IMR-90 (cell line): ENCODE data around the gene RBM44. TPM values are rescaled to one million over a fixed set of nuclear protein-coding genes. Genes with fewer than 3 reads are reported as not detected.
A peak's percentile ranks its signal among the peaks of the same experiment; 100 is the strongest.

Experiments used
- ATAC-seq: fragments of 200-7000 bp; cut with Tn5 transposase; 2 replicates; pipeline ENCODE4 v1.9.1; 2020; ENCODE audit warnings: low read depth, mild to moderate bottlenecking, moderate library complexity
- BruUV-seq: library from RNA; stranded (reverse); fragments of 400-500 nt; replicated peaks from 2 replicates; lab custom pipeline; 2021; lab: Mats Ljungman, UMichigan
- CTCF ChIA-PET: fragments of 300-600 bp; formaldehyde crosslinking; extraction: SDS; loops from one replicate; lab custom pipeline; 2021; ENCODE audit warnings: antibody characterized with exemption; lab: Yijun Ruan, JAX
- POLR2A ChIA-PET: fragments of 300-600 bp; sonication (Branson Sonifier 250); formaldehyde crosslinking; loops from one replicate; lab custom pipeline; 2022; ENCODE audit warnings: antibody characterized with exemption; ENCODE audit not compliant: unreplicated experiment; lab: Charles Lee
- DNase-seq: peaks from one replicate; pipeline ENCODE4 v3.0.0; 2013
- H2AFZ ChIP-seq: replicated peaks from 2 replicates; pipeline ENCODE3; 2013; ENCODE audit warnings: low read length, mild to moderate bottlenecking; ENCODE audit not compliant: poor library complexity
- H2AK5ac ChIP-seq: 2 replicates; pipeline ENCODE4 v1.6.1; 2013; ENCODE audit warnings: low read depth, low read length, inconsistent platforms
- H2AK9ac ChIP-seq: replicated peaks from 2 replicates; pipeline ENCODE3; 2013; ENCODE audit warnings: mild to moderate bottlenecking, low read depth, low read length, moderate library complexity; ENCODE audit not compliant: poor library complexity
- H2BK120ac ChIP-seq: 2 replicates; pipeline ENCODE4 v1.6.1; 2013; ENCODE audit warnings: low read depth, low read length, inconsistent platforms
- H2BK15ac ChIP-seq: 3 replicates; pipeline ENCODE4 v1.6.1; 2013; ENCODE audit warnings: low read depth, low read length, inconsistent platforms
- H2BK20ac ChIP-seq: 2 replicates; pipeline ENCODE4 v1.6.1; 2013; ENCODE audit warnings: low read depth, mild to moderate bottlenecking, inconsistent platforms, low read length, moderate library complexity
- H2BK5ac ChIP-seq: 2 replicates; pipeline ENCODE4 v1.6.1; 2013; ENCODE audit warnings: mild to moderate bottlenecking, low read depth, low read length, inconsistent platforms; ENCODE audit not compliant: poor library complexity, severe bottlenecking
- H3K14ac ChIP-seq: replicated peaks from 2 replicates; pipeline ENCODE4 v1.6.1; 2013; ENCODE audit warnings: low read depth, low read length, inconsistent platforms
- H3K18ac ChIP-seq: 2 replicates; pipeline ENCODE4 v1.6.1; 2013; ENCODE audit warnings: low read depth, low read length, control low read depth
- H3K23ac ChIP-seq: 2 replicates; pipeline ENCODE4 v1.6.1; 2013; ENCODE audit warnings: low read depth, low read length, inconsistent platforms
- H3K27ac ChIP-seq: 2 replicates; pipeline ENCODE4 v1.5.1; 2013; ENCODE audit warnings: mild to moderate bottlenecking, control low read depth, low read length; ENCODE audit not compliant: insufficient read depth
- H3K27me3 ChIP-seq: 2 replicates; pipeline ENCODE4 v1.6.1; 2013; ENCODE audit warnings: low read length; ENCODE audit not compliant: control insufficient read depth, insufficient read depth
- H3K36me3 ChIP-seq: 2 replicates; pipeline ENCODE4 v1.6.1; 2013; ENCODE audit warnings: low read length, mixed read lengths; ENCODE audit not compliant: control insufficient read depth, insufficient read depth
- H3K4ac ChIP-seq: 2 replicates; pipeline ENCODE4 v1.6.1; 2013; ENCODE audit warnings: low read depth, low read length, inconsistent platforms
- H3K4me1 ChIP-seq: 2 replicates; pipeline ENCODE4 v1.6.1; 2013; ENCODE audit warnings: low read length, mixed read lengths; ENCODE audit not compliant: control insufficient read depth, insufficient read depth
- H3K4me2 ChIP-seq: 2 replicates; pipeline ENCODE4 v1.6.1; 2013; ENCODE audit warnings: low read depth, mild to moderate bottlenecking, control low read depth, low read length, moderate library complexity
- H3K4me3 ChIP-seq: 2 replicates; pipeline ENCODE4 v1.5.1; 2013; ENCODE audit warnings: low read depth, mild to moderate bottlenecking, control low read depth, low read length, moderate library complexity; ENCODE audit not compliant: insufficient read depth
- H3K56ac ChIP-seq: 2 replicates; pipeline ENCODE4 v1.6.1; 2013; ENCODE audit warnings: low read length, inconsistent platforms; ENCODE audit not compliant: insufficient read depth; ENCODE audit errors: extremely low read depth
- H3K79me1 ChIP-seq, 2 experiments: 2 replicates each; pipeline ENCODE4 v1.6.1; 2013; ENCODE audit warnings: low read length in 2 of 2, inconsistent platforms in 1 of 2, low read depth in 1 of 2
- H3K9ac ChIP-seq: 2 replicates; pipeline ENCODE4 v1.6.1; 2013; ENCODE audit warnings: low read depth, low read length, control low read depth
- H3K9me1 ChIP-seq: 2 replicates; pipeline ENCODE4 v1.6.1; 2013; ENCODE audit warnings: low read length, inconsistent platforms; ENCODE audit not compliant: insufficient read depth
- H3K9me3 ChIP-seq: 2 replicates; pipeline ENCODE4 v1.6.1; 2013; ENCODE audit warnings: low read length; ENCODE audit not compliant: control insufficient read depth, insufficient read depth
- H4K20me1 ChIP-seq: 2 replicates; pipeline ENCODE4 v1.6.1; 2013; ENCODE audit warnings: low read length, inconsistent platforms; ENCODE audit not compliant: insufficient read depth
- H4K5ac ChIP-seq: 2 replicates; pipeline ENCODE4 v1.6.1; 2013; ENCODE audit warnings: mild to moderate bottlenecking, low read depth, low read length, control low read depth
- H4K8ac ChIP-seq, 2 experiments: 2 replicates each; pipeline ENCODE4 v1.6.1; 2013; ENCODE audit warnings: low read depth in 2 of 2, low read length in 2 of 2, control low read depth in 1 of 2, inconsistent platforms in 1 of 2
- H4K91ac ChIP-seq: 2 replicates; pipeline ENCODE4 v1.6.1; 2013; ENCODE audit warnings: low read depth, low read length, inconsistent platforms; ENCODE audit not compliant: insufficient read depth
- NFE2L2 ChIP-seq: fragments of 150-350 bp; IDR thresholded peaks from 2 replicates; pipeline ENCODE4 v1.6.1; 2016; ENCODE audit warnings: low read depth, mild to moderate bottlenecking, low read length
- POLR2A ChIP-seq: IDR thresholded peaks from 2 replicates; pipeline ENCODE4 v1.6.1; 2012; ENCODE audit warnings: mild to moderate bottlenecking, low read depth, low read length
- RAD21 ChIP-seq: IDR thresholded peaks from 2 replicates; pipeline ENCODE4 v1.6.1; 2012; ENCODE audit warnings: low read length, improper control_type of control experiment
- WGBS, 2 experiments: methylation state at CpG; one replicate each; pipeline versions ENCODE4 v1.1.5 to v1.1.7; 2013; ENCODE audit warnings: missing lambda C conversion rate in 2 of 2; ENCODE audit not compliant: insufficient read length in 1 of 2; ENCODE audit errors: extremely low coverage in 2 of 2; 5-methylcytosine and 5-hydroxymethylcytosine counted together
- dilution Hi-C: fragments of 300-500 bp; cut with HindIII; formaldehyde crosslinking; loops from one replicate; pipeline ENCODE4 v1.14.3; 2018; ENCODE audit warnings: low sequenced_read_pairs; ENCODE audit not compliant: unreplicated experiment
- in situ Hi-C: fragments of 300-500 bp; cut with MboI; formaldehyde crosslinking; loops from 3 replicates; pipeline ENCODE4 v1.14.3; 2019; ENCODE audit warnings: low sequenced_read_pairs, inconsistent platforms, mixed read lengths
- intact Hi-C: fragments of 100-400 bp; cut with micrococcal nuclease; formaldehyde crosslinking; loops from 2 replicates; pipeline ENCODE4 v1.10.0; 2022
- polyA plus RNA-seq, 3 experiments: library from polyadenylated mRNA; depleted of rRNA; stranded (reverse); fragments of >200 nt; gene quantifications; 2 replicates each; pipeline ENCODE4 v1.2.3, GENCODE V29; 2012; ENCODE audit warnings: low replicate concordance in 1 of 3
- total RNA-seq: library from RNA; depleted of rRNA; stranded (reverse); fragments of >200 nt; gene quantifications from 2 replicates; pipeline ENCODE4 v1.2.3, GENCODE V29; 2012

The RBM44 gene
- total and polyA plus RNA-seq, 2 of the 4 experiments (the other 2 are of a cell fraction) = 0.14 to 0.18 TPM

- dilution Hi-C loops = no loop called here
- Histone ChIP-seq H2AK9ac (peak within 1 kb of the TSS; percentile 1), H4K20me1 (no peaks in the 10 kb centered on the region), H2BK120ac (peak within 1 kb of the TSS; percentile 70), H2BK20ac (no peak within 1 kb of the TSS), H2BK15ac (no peak within 1 kb of the TSS), H3K4ac (peak within 1 kb of the TSS; percentile 49), H3K23ac (no peak within 1 kb of the TSS), H2BK5ac (no peak within 1 kb of the TSS), H3K36me3 (no peaks in the 10 kb centered on the region), H3K56ac (no peak within 1 kb of the TSS), H3K4me2 (peak within 1 kb of the TSS; percentile 35), H2AFZ (peak within 1 kb of the TSS; percentile 87), H3K9ac (peak within 1 kb of the TSS; percentile 50), H3K27me3 (no peaks in the 10 kb centered on the region; the same call in 1 of the 2 replicates), H3K4me1 (peaks cover 12% of the 10 kb centered on the region), H4K91ac (peak within 1 kb of the TSS; percentile 7), H4K8ac (peak within 1 kb of the TSS in 1 of 2 experiments; percentile 70; a peak in 1 of 4 replicates), H4K5ac (no peak within 1 kb of the TSS; the same call in 1 of the 2 replicates), H3K27ac (no peak within 1 kb of the TSS; the same call in 1 of the 2 replicates), H3K4me3 (peak within 1 kb of the TSS; percentile 42), H3K79me1 (peaks cover 0 to 8% of the 10 kb centered on the region in 2 experiments; a peak in 2 of 4 replicates), H3K14ac (no peak within 1 kb of the TSS), H3K9me3 (no peaks in the 10 kb centered on the region), H3K18ac (no peak within 1 kb of the TSS; the same call in 1 of the 2 replicates), H3K9me1 (peaks cover 8% of the 10 kb centered on the region), H2AK5ac (peak within 1 kb of the TSS; percentile 25; the same call in 1 of the 2 replicates)
- DNase-seq (peak; percentile 17), ATAC-seq (peak; percentile 68)
- ChIA-PET POLR2A (no interaction called here), CTCF (no interaction called here)
- TF ChIP-seq RAD21 (peak; percentile 9; the same call in 1 of the 2 replicates), NFE2L2 (no peak), POLR2A (0 out of 2 replicates have a peak, but pooled peaks have one; percentile 32)
- in situ Hi-C loops = loop anchor here (5.0 kb wide), 1 partner anchor 403 kb away; no protein-coding TSS in a partner anchor
- no TSS peak for BruUV-seq
- intact Hi-C loops = loop anchor here (2.0 to 5.0 kb wide), 3 partner anchors 107 to 263 kb away; partner anchors contain the start of gene UBE2F
- WGBS, 2 experiments = 13% methylated on average over 31 of the region's 79 CpGs; no CpG with 5 or more reads in 1 of the 2 experiments
Observed at GRCh38 chr2:237859533-237860272, 61.1 kb downstream of the RBM44 start, which contains the start of gene RAMP1. Gene RAMP1, plus strand, starts transcription at chr2:237859623. Its CDS starts 53 bp downstream, at chr2:237859676.
